GM19397 (cell line): ENCODE data around the gene VASN.

Experiments used
- ATAC-seq: cut with Tn5 transposase; IDR thresholded peaks from one replicate; pipeline ENCODE4 v1.9.1; 2021; ENCODE audit warnings: mild to moderate bottlenecking, moderate library complexity; ENCODE audit not compliant: unreplicated experiment

VASN gene

GRCh38 chr16:4370570-4371356, 885 bp upstream of the VASN start:
- no peak for ATAC-seq

- peak; percentile 24 for ATAC-seq
These were observed 441 bp downstream of the VASN start for GRCh38 chr16:4372001-4372577.

- no peak for ATAC-seq
These were observed 1.1 kb downstream of the VASN start for GRCh38 chr16:4372578-4373355.

GRCh38 chr16:4373356-4373908, 1.8 kb downstream of the VASN start:
- ATAC-seq: no peak

GRCh38 chr16:4373909-4374742, 2.5 kb downstream of the VASN start:
- no peak for ATAC-seq

GRCh38 chr16:4375717-4376116, 4.1 kb downstream of the VASN start:
- no peak for ATAC-seq

GRCh38 chr16:4376126-4376892, 4.7 kb downstream of the VASN start:
- no peak for ATAC-seq

GRCh38 chr16:4376893-4377572, 5.4 kb downstream of the VASN start:
- ATAC-seq: no peak

GRCh38 chr16:4377573-4378154, 6.0 kb downstream of the VASN start:
- ATAC-seq: no peak

GRCh38 chr16:4378161-4378666, 6.6 kb downstream of the VASN start:
- no peak for ATAC-seq

GRCh38 chr16:4378999-4379690, 7.5 kb downstream of the VASN start:
- no peak for ATAC-seq

- no peak for ATAC-seq
These were observed 8.7 kb downstream of the VASN start for GRCh38 chr16:4380119-4381063.

- ATAC-seq: no peak
These were observed 9.7 kb downstream of the VASN start for GRCh38 chr16:4381072-4381934.

GRCh38 chr16:4381935-4382794, 10.5 kb downstream of the VASN start:
- no peak for ATAC-seq

GRCh38 chr16:4382795-4383357, 11.2 kb downstream of the VASN start:
- no peak for ATAC-seq
